H1 (cell line): ENCODE measurements around the gene SIGLEC11. TPM values are rescaled to one million over a fixed set of nuclear protein-coding genes. Genes with fewer than 3 reads are reported as not detected.

ENCODE experiments used
- CTCF ChIA-PET: fragments of 300-600 bp; sonication (Branson Sonifier 250); formaldehyde crosslinking; loops from one replicate; lab custom pipeline; 2021; ENCODE audit not compliant: partially characterized antibody; lab: Charles Lee
- POLR2A ChIA-PET: fragments of 300-600 bp; sonication (Branson Sonifier 250); formaldehyde crosslinking; loops from one replicate; lab custom pipeline; 2021; ENCODE audit warnings: inconsistent platforms; ENCODE audit not compliant: partially characterized antibody; lab: Charles Lee
- DNase-seq, 2 experiments: peaks; one replicate each; pipeline versions ENCODE4 v3.0.0 to v3.0.0-alpha.2; 2010 to 2022; ENCODE audit warnings: low spot score in 2 of 2, low read depth in 1 of 2, mixed read lengths in 1 of 2
- FAIRE-seq: peaks from 2 replicates; lab custom pipeline; 2011; peaks lifted over from hg19 to GRCh38; lab: Jason Lieb, UNC
- H2AFZ ChIP-seq: 2 replicates; pipeline ENCODE4 v1.8.1; 2012; ENCODE audit warnings: low read length, inconsistent platforms
- H2AK5ac ChIP-seq: 2 replicates; pipeline ENCODE4 v1.6.1; 2013; ENCODE audit warnings: low read depth, low read length
- H2BK120ac ChIP-seq: replicated peaks from 2 replicates; pipeline ENCODE3; 2013; ENCODE audit warnings: low read depth, low read length, inconsistent platforms
- H2BK12ac ChIP-seq: 2 replicates; pipeline ENCODE4 v1.6.1; 2013; ENCODE audit warnings: low read depth, low read length
- H2BK15ac ChIP-seq: 2 replicates; pipeline ENCODE4 v1.6.1; 2013; ENCODE audit warnings: low read length
- H2BK20ac ChIP-seq: 2 replicates; pipeline ENCODE4 v1.6.1; 2013; ENCODE audit warnings: low read length
- H2BK5ac ChIP-seq: 2 replicates; pipeline ENCODE4 v1.6.1; 2013; ENCODE audit warnings: low read depth, low read length
- H3K14ac ChIP-seq: 2 replicates; pipeline ENCODE4 v1.6.1; 2013; ENCODE audit warnings: inconsistent platforms; ENCODE audit not compliant: insufficient read length
- H3K18ac ChIP-seq: 2 replicates; pipeline ENCODE4 v1.6.1; 2013; ENCODE audit warnings: low read length; ENCODE audit errors: extremely low read depth
- H3K23ac ChIP-seq: 2 replicates; pipeline ENCODE4 v1.6.1; 2013; ENCODE audit warnings: inconsistent platforms; ENCODE audit not compliant: insufficient read length
- H3K23me2 ChIP-seq: 2 replicates; pipeline ENCODE4 v1.6.1; 2013; ENCODE audit warnings: low read depth, low read length
- H3K27ac ChIP-seq: 2 replicates; pipeline ENCODE4 v1.6.1; 2011; ENCODE audit warnings: low read depth, low read length, inconsistent platforms
- H3K27me3 ChIP-seq, 4 experiments: replicated peaks in 1 of 4; 1 replicate in 1 of 4; 2 replicates in 3 of 4; pipeline versions ENCODE4 v1.6.1 to v1.8.1; 2011 to 2013; ENCODE audit warnings: low read length in 3 of 4, mild to moderate bottlenecking in 3 of 4, inconsistent platforms in 2 of 4, mixed read lengths in 2 of 4, moderate library complexity in 1 of 4; ENCODE audit not compliant: control insufficient read depth in 3 of 4, insufficient read depth in 3 of 4; ENCODE audit errors: extremely low read depth in 1 of 4
- H3K36me3 ChIP-seq, 4 experiments: 2 replicates each; pipeline versions ENCODE4 v1.6.1 to v1.8.1; 2011 to 2013; ENCODE audit warnings: mild to moderate bottlenecking in 4 of 4, low read length in 3 of 4, moderate library complexity in 2 of 4, control low read depth in 1 of 4, inconsistent platforms in 1 of 4; ENCODE audit not compliant: insufficient read depth in 4 of 4, control insufficient read depth in 2 of 4
- H3K4ac ChIP-seq: replicated peaks from 2 replicates; pipeline ENCODE3; 2013; ENCODE audit warnings: low read length, low read depth, mixed read lengths, inconsistent platforms; ENCODE audit not compliant: insufficient read length
- H3K4me1 ChIP-seq, 4 experiments: replicated peaks in 1 of 4; 1 replicate in 1 of 4; 2 replicates in 3 of 4; pipeline versions ENCODE4 v1.6.1 to v1.8.1; 2011 to 2013; ENCODE audit warnings: low read length in 3 of 4, inconsistent platforms in 2 of 4, mixed read lengths in 1 of 4; ENCODE audit not compliant: insufficient read depth in 4 of 4, control insufficient read depth in 3 of 4
- H3K4me2 ChIP-seq, 2 experiments: 2 replicates each; pipeline versions ENCODE4 v1.6.1 to v1.8.1; 2011 to 2013; ENCODE audit warnings: low read depth in 2 of 2, low read length in 2 of 2, control low read depth in 1 of 2, inconsistent platforms in 1 of 2, mild to moderate bottlenecking in 1 of 2; ENCODE audit not compliant: insufficient read depth in 1 of 2
- H3K4me3 ChIP-seq, 4 experiments: fragments of 200-600, 300-600 bp in 1 of 4; sonication (generic), shearing (Covaris generic), sonication (Bioruptor Twin) in 1 of 4; 2 replicates each; pipeline versions ENCODE4 v1.5.1 to v1.8.1; 2011 to 2016; ENCODE audit warnings: low read length in 4 of 4, low read depth in 3 of 4, control low read depth in 2 of 4, inconsistent platforms in 2 of 4, mild to moderate bottlenecking in 2 of 4, mixed read lengths in 1 of 4, moderate library complexity in 1 of 4; ENCODE audit not compliant: insufficient read depth in 2 of 4; ENCODE audit errors: extremely low read depth in 1 of 4
- H3K56ac ChIP-seq: replicated peaks from 2 replicates; pipeline ENCODE3; 2013; ENCODE audit warnings: low read depth, mild to moderate bottlenecking, mixed read lengths, low read length, inconsistent platforms; ENCODE audit not compliant: insufficient read length
- H3K79me1 ChIP-seq: 2 replicates; pipeline ENCODE4 v1.6.1; 2013; ENCODE audit warnings: low read depth, low read length, control low read depth
- H3K79me2 ChIP-seq, 2 experiments: 2 replicates each; pipeline versions ENCODE4 v1.6.1 to v1.8.1; 2012 to 2013; ENCODE audit warnings: low read length in 2 of 2, mild to moderate bottlenecking in 2 of 2, inconsistent platforms in 1 of 2; ENCODE audit not compliant: insufficient read depth in 2 of 2, control insufficient read depth in 1 of 2
- H3K9ac ChIP-seq, 4 experiments: replicated peaks in 1 of 4; 1 replicate in 1 of 4; 2 replicates in 3 of 4; pipeline versions ENCODE4 v1.6.1 to v1.8.1; 2011 to 2013; ENCODE audit warnings: low read depth in 3 of 4, low read length in 3 of 4, control low read depth in 2 of 4, mild to moderate bottlenecking in 2 of 4, moderate library complexity in 2 of 4, inconsistent platforms in 1 of 4; ENCODE audit errors: extremely low read depth in 1 of 4
- H3K9me3 ChIP-seq, 2 experiments: 2 replicates each; pipeline versions ENCODE4 v1.6.1 to v1.8.1; 2012 to 2013; ENCODE audit warnings: mild to moderate bottlenecking in 2 of 2, moderate library complexity in 2 of 2, control low read depth in 1 of 2, inconsistent platforms in 1 of 2, low read depth in 1 of 2, low read length in 1 of 2, mixed read lengths in 1 of 2; ENCODE audit not compliant: insufficient read depth in 2 of 2
- H4K20me1 ChIP-seq, 2 experiments: replicated peaks in 1 of 2; 2 replicates each; pipeline versions ENCODE3 to v1.8.1; 2011 to 2013; ENCODE audit warnings: inconsistent platforms in 2 of 2, low read length in 2 of 2, mild to moderate bottlenecking in 1 of 2; ENCODE audit not compliant: insufficient read depth in 2 of 2, control insufficient read depth in 1 of 2
- H4K5ac ChIP-seq: 2 replicates; pipeline ENCODE4 v1.6.1; 2013; ENCODE audit warnings: low read length, low read depth, mixed read lengths, inconsistent platforms; ENCODE audit not compliant: insufficient read length
- H4K8ac ChIP-seq: 2 replicates; pipeline ENCODE4 v1.8.0; 2013; ENCODE audit warnings: mild to moderate bottlenecking, moderate library complexity, low read length, inconsistent platforms; ENCODE audit not compliant: insufficient read depth; ENCODE audit errors: extremely low read depth
- H4K91ac ChIP-seq: replicated peaks from 2 replicates; pipeline ENCODE3; 2013; ENCODE audit warnings: low read length, mixed read lengths, inconsistent platforms; ENCODE audit not compliant: insufficient read length
- CHD2 ChIP-seq: IDR thresholded peaks from 2 replicates; pipeline ENCODE4 v1.6.1; 2012; ENCODE audit warnings: low read length, improper control_type of control experiment
- EP300 ChIP-seq, 2 experiments: IDR thresholded peaks; 1 replicate in 1 of 2; 2 replicates in 1 of 2; pipeline ENCODE4 v1.6.1; 2011 to 2012; ENCODE audit warnings: low read depth in 2 of 2, low read length in 2 of 2, mild to moderate bottlenecking in 2 of 2, borderline replicate concordance in 1 of 2, inconsistent platforms in 1 of 2, moderate library complexity in 1 of 2
- KDM4A ChIP-seq: IDR thresholded peaks from one replicate; pipeline ENCODE4 v1.7.1; 2012; ENCODE audit warnings: low read depth, mild to moderate bottlenecking, moderate library complexity, low read length, inconsistent platforms; ENCODE audit not compliant: severe bottlenecking
- POU5F1 ChIP-seq: IDR thresholded peaks from 2 replicates; pipeline ENCODE4 v1.6.1; 2011; ENCODE audit warnings: low read depth, mild to moderate bottlenecking, low read length, moderate library complexity
- SUZ12 ChIP-seq: fragments of 200-600 bp; sonication (generic); IDR thresholded peaks from 2 replicates; pipeline ENCODE4 v1.6.1; 2012; ENCODE audit warnings: mild to moderate bottlenecking, inconsistent platforms, low read length, moderate library complexity, mixed read lengths
- TAF1 ChIP-seq: IDR thresholded peaks from 2 replicates; pipeline ENCODE4 v1.6.1; 2011; ENCODE audit warnings: mild to moderate bottlenecking, low read depth, low read length
- WGBS, 2 experiments: shearing (Covaris generic) in 1 of 2; methylation state at CpG; one replicate each; pipeline versions ENCODE4 v1.1.6 to v1.1.7; 2013 to 2015; ENCODE audit warnings: low lambda C conversion rate in 2 of 2, mixed read lengths in 2 of 2, inconsistent platforms in 1 of 2, low coverage in 1 of 2, missing lambda C conversion rate in 1 of 2; ENCODE audit not compliant: insufficient replicate concordance in 2 of 2, insufficient coverage in 1 of 2, insufficient read length in 1 of 2; ENCODE audit errors: extremely low coverage in 1 of 2, missing lambda C conversion rate in 1 of 2; 5-methylcytosine and 5-hydroxymethylcytosine counted together
- polyA plus RNA-seq, 7 experiments: library from polyadenylated mRNA; depleted of rRNA in 3 of 7; stranded (reverse) in 5 of 7; unstranded in 2 of 7; fragments of >200 nt in 5 of 7; fragments of 200-250 nt in 2 of 7; gene quantifications; 1 replicate in 5 of 7; 2 replicates in 1 of 7; 4 replicates in 1 of 7; pipeline versions ENCODE4 v1.2.1 to v1.2.3, GENCODE V29; 2011 to 2013; ENCODE audit warnings: missing spikeins in 2 of 7, mixed read lengths in 2 of 7
- total RNA-seq: library from RNA; stranded (reverse); fragmentation: NEBNext Ultra II Directional; extraction: Animal tissue kit (Norgen Biotek cat#: 25700); gene quantifications from 2 replicates; pipeline ENCODE4 v1.2.1, GENCODE V29; 2021

The SIGLEC11 gene
- total and polyA plus RNA-seq, 2 of the 8 experiments (the other 6 are each of a cell fraction or from before 2014, with no cell fraction given): 0.18 TPM; not detected in 1

- Histone ChIP-seq H2AK5ac (no peak overlapping the region), H3K18ac (no peak overlapping the region), H3K4me1 (no peaks in the 10 kb centered on the region; a peak in 1 of 7 replicates), H4K8ac (no peak overlapping the region), H3K4me3 (no peak overlapping the region), H3K23ac (no peak overlapping the region), H4K5ac (no peak overlapping the region), H2BK12ac (no peak overlapping the region), H3K56ac (no peak overlapping the region), H3K4me2 (no peak overlapping the region), H3K36me3 (no peaks in the 10 kb centered on the region), H2BK15ac (no peak overlapping the region), H3K9me3 (no peaks in the 10 kb centered on the region), H3K79me2 (no peaks in the 10 kb centered on the region), H2AFZ (no peak overlapping the region), H3K23me2 (no peaks in the 10 kb centered on the region), H3K79me1 (no peaks in the 10 kb centered on the region), H3K4ac (no peak overlapping the region), H2BK5ac (no peak overlapping the region), H3K14ac (no peak overlapping the region), H2BK20ac (no peak overlapping the region), H4K91ac (no peak overlapping the region), H3K27me3 (no peaks in the 10 kb centered on the region), H4K20me1 (no peaks in the 10 kb centered on the region), H3K27ac (no peak overlapping the region), H2BK120ac (no peak overlapping the region), H3K9ac (no peak overlapping the region)
- CTCF ChIA-PET: interaction anchor here (0.8 to 10.3 kb wide), 12 partner anchors 11 to 197 kb away, joined by 3 to 231 read pairs (median 6); partner anchors contain the start of gene ATF5
- POLR2A ChIA-PET: interaction anchor here (1.7 kb wide), 1 partner anchor 9 kb away, joined by 5 read pairs; the partner anchor contains the start of gene NUP62
- DNase-seq (no peak), FAIRE-seq (no peak)
- TF ChIP-seq CHD2: no peak
- TF ChIP-seq TAF1: no peak
- TF ChIP-seq POU5F1: no peak
- no peak for TF ChIP-seq EP300 (IDR thresholded peaks at IDR 0.05; ENCODE audit: borderline replicate concordance in 1 of 2, low read depth in 2 of 2, low read length in 2 of 2)
- TF ChIP-seq KDM4A: no peak
- TF ChIP-seq SUZ12: no peak
- 79% methylated on average over 3 of the region's 4 CpGs; no CpG with 5 or more reads in 1 of the 2 experiments for WGBS, 2 experiments
These were observed 22.3 kb downstream of the SIGLEC11 start for GRCh38 chr19:49938662-49939061.
